Activated CD8-positive, alpha-beta T cell treated with anti-CD3 and anti-CD28 coated beads for 36 hours (primary cell): ENCODE data around the gene ADCY4. TPM values are rescaled to one million over a fixed set of nuclear protein-coding genes. Genes with fewer than 3 reads are reported as not detected.
A peak's percentile ranks its signal among the peaks of the same experiment; 100 is the strongest.

Source experiments
- ATAC-seq: fragments of 200-7000 bp; cut with Tn5 transposase; one replicate; pipeline ENCODE4 v1.10.0; 2021; ENCODE audit warnings: mild to moderate bottlenecking, moderate library complexity
- CTCF ChIA-PET: fragments of 350-600 bp; sonication (Branson Sonifier 250); formaldehyde crosslinking; loops from one replicate; lab custom pipeline; 2021; ENCODE audit warnings: antibody characterized with exemption; lab: Charles Lee
- POLR2A ChIA-PET: fragments of 350-600 bp; sonication (Branson Sonifier 250); formaldehyde crosslinking; loops from one replicate; lab custom pipeline; 2021; ENCODE audit warnings: antibody characterized with exemption; lab: Charles Lee
- DNase-seq: peaks from one replicate; pipeline ENCODE4 v3.0.0-alpha.2; 2020
- H3K27ac Mint-ChIP-seq: one replicate; pipeline ENCODE4 v1.8.0; 2021; ENCODE audit warnings: mild to moderate bottlenecking, mixed read lengths
- H3K27me3 Mint-ChIP-seq: one replicate; pipeline ENCODE4 v1.8.0; 2021; ENCODE audit warnings: mixed read lengths
- H3K36me3 Mint-ChIP-seq: one replicate; pipeline ENCODE4 v1.8.0; 2021; ENCODE audit warnings: low read depth, mixed read lengths
- H3K4me1 Mint-ChIP-seq: one replicate; pipeline ENCODE4 v1.8.0; 2021; ENCODE audit warnings: low read depth, mixed read lengths
- H3K4me3 Mint-ChIP-seq: one replicate; pipeline ENCODE4 v1.8.0; 2021; ENCODE audit warnings: mild to moderate bottlenecking, moderate library complexity, mixed read lengths
- H3K9me3 Mint-ChIP-seq: one replicate; pipeline ENCODE4 v1.8.0; 2021; ENCODE audit warnings: mixed read lengths
- CTCF ChIP-seq: fragments of 200-600 bp; IDR thresholded peaks from one replicate; pipeline ENCODE4 v1.8.0; 2022; ENCODE audit warnings: antibody characterized with exemption, mild to moderate bottlenecking
- intact Hi-C: fragments of 100-400 bp; cut with micrococcal nuclease; formaldehyde crosslinking; loops from one replicate; pipeline ENCODE4 v1.10.0; 2022
- total RNA-seq, 2 experiments: library from RNA; stranded (reverse); gene quantifications; one replicate each; pipeline ENCODE4 v1.2.3, GENCODE V29; 2021

Gene ADCY4
- total RNA-seq, 2 experiments from 2014 or later, result 1.3 to 1.5 TPM

DNA sequence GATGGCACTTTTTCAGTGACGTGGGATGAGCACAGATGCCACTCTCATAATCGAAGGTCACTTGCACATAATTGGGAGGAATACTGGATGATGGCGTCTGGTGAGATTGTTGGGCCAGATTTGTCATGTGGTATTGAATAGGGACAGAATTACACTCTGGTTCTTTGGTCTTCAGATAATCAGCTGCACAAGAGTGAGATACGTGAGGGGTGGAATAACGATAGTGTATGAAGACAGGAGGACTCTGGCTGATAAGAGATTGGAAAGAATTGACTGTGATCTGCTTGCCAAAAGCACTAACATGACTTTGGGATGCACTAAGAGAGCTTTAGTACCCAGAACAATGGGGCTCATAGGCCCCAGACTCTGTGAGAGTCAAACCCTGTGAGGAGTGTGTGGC is 56.4 kb downstream of the ADCY4 start:
- Mint-ChIP-seq H3K36me3 (peaks cover 7% of the 10 kb centered on the region), H3K27ac (peak overlapping the region; percentile 77), H3K9me3 (peaks cover 3% of the 10 kb centered on the region), H3K4me3 (no peak overlapping the region), H3K4me1 (peaks cover 54% of the 10 kb centered on the region), H3K27me3 (no peaks in the 10 kb centered on the region)
- POLR2A ChIA-PET, result interaction anchor here (1.8 to 3.3 kb wide), 3 partner anchors 12 to 34 kb away, joined by 5 to 14 read pairs (median 9); partner anchors contain the start of genes DHRS1 and NOP9
- no peak for DNase-seq
- CTCF ChIA-PET, result interaction anchor here (0.9 to 8.1 kb wide), 9 partner anchors 13 to 153 kb away, joined by 3 to 85 read pairs (median 12); partner anchors contain the start of genes CHMP4A, CIDEB, DHRS1 and KHNYN
- intact Hi-C loops, result no loop called here
- no peak for TF ChIP-seq CTCF
- no peak for ATAC-seq

GRCh38 chr14:24277606-24278321 is 57.1 kb downstream of the ADCY4 start:
- no peak for TF ChIP-seq CTCF

GRCh38 chr14:24277071-24277470 is 57.8 kb downstream of the ADCY4 start:
- DNase-seq (no peak), ATAC-seq (no peak)
- Mint-ChIP-seq H3K27ac (peak overlapping the region; percentile 13), H3K4me1 (peaks cover 67% of the 10 kb centered on the region), H3K4me3 (no peak overlapping the region), H3K27me3 (no peaks in the 10 kb centered on the region), H3K36me3 (peaks cover 15% of the 10 kb centered on the region), H3K9me3 (peaks cover 3% of the 10 kb centered on the region)
- CTCF ChIA-PET, result interaction anchor here (1.6 to 8.1 kb wide), 6 partner anchors 14 to 63 kb away, joined by 5 to 85 read pairs (median 39); partner anchors contain the start of genes CHMP4A, CIDEB, DHRS1 and LTB4R
- POLR2A ChIA-PET, result interaction anchor here (0.5 to 2.2 kb wide), 3 partner anchors 8 to 1282 kb away, joined by 3 to 9 read pairs (median 5); no protein-coding TSS in a partner anchor
- intact Hi-C loops, result no loop called here
- TF ChIP-seq CTCF, result no peak

More at GRCh38 chr14:24277606-24278321, 57.1 kb downstream of the ADCY4 start:
- ATAC-seq (no peak), DNase-seq (peak; percentile 49)
- Mint-ChIP-seq H3K27ac (peak overlapping the region; percentile 77), H3K27me3 (no peaks in the 10 kb centered on the region), H3K9me3 (peaks cover 3% of the 10 kb centered on the region), H3K4me3 (no peak overlapping the region), H3K4me1 (peaks cover 60% of the 10 kb centered on the region), H3K36me3 (peaks cover 9% of the 10 kb centered on the region)
- CTCF ChIA-PET, result interaction anchor here (0.9 to 8.1 kb wide), 8 partner anchors 13 to 64 kb away, joined by 3 to 85 read pairs (median 22); partner anchors contain the start of genes CHMP4A, CIDEB, DHRS1 and LTB4R
- intact Hi-C loops, result no loop called here
- POLR2A ChIA-PET, result interaction anchor here (0.5 to 3.3 kb wide), 5 partner anchors 8 to 1283 kb away, joined by 3 to 14 read pairs (median 5); partner anchors contain the start of genes DHRS1 and NOP9

GRCh38 chr14:24274101-24274543 is 60.7 kb downstream of the ADCY4 start:
- DNase-seq (peak; percentile 76), ATAC-seq (peak; percentile 56)
- ChIA-PET CTCF (interaction anchor here (0.8 to 3.8 kb wide), 12 partner anchors 9 to 222 kb away, joined by 3 to 26 read pairs (median 4); partner anchors contain the start of genes CARMIL3, CIDEB and TINF2), POLR2A (interaction anchor here (0.6 to 2.1 kb wide), 8 partner anchors 15 to 157 kb away, joined by 3 to 14 read pairs (median 5); partner anchors contain the start of genes DHRS1, NOP9 and TINF2)
- peaks cover 64% of the 10 kb centered on the region for H3K4me1 Mint-ChIP-seq
- peaks cover 3% of the 10 kb centered on the region for H3K9me3 Mint-ChIP-seq
- TF ChIP-seq CTCF, result no peak
- intact Hi-C loops, result no loop called here
- H3K36me3 Mint-ChIP-seq, result peaks cover 18% of the 10 kb centered on the region
- peak overlapping the region; percentile 89 for H3K27ac Mint-ChIP-seq
- no peaks in the 10 kb centered on the region for H3K27me3 Mint-ChIP-seq
- H3K4me3 Mint-ChIP-seq, result peak overlapping the region; percentile 36
